Tibial artery (tissue), 4 donors: ENCODE results near the gene PSTPIP2.

Source experiments
- DNase-seq, 2 donors: peaks; one replicate each; pipeline ENCODE4 v3.0.0-alpha.2; 2019
- H3K27ac ChIP-seq, 2 donors: fragments of 200-600 bp; sonication (generic) in 1 of 2; 1 replicate in 1 of 2; 2 replicates in 1 of 2; pipeline ENCODE4 v1.5.1; 2018 to 2019; ENCODE audit warnings: mild to moderate bottlenecking in 1 of 2
- H3K27me3 ChIP-seq, 2 donors: fragments of 200-600 bp; sonication (generic) in 1 of 2; one replicate each; pipeline versions ENCODE4 v1.5.1 to v1.6.0; 2016 to 2019
- H3K36me3 ChIP-seq, 3 donors: fragments of 200-600 bp; sonication (generic) in 2 of 3; one replicate each; pipeline ENCODE4 v1.5.1; 2016 to 2019; ENCODE audit warnings: mild to moderate bottlenecking in 2 of 3
- H3K4me1 ChIP-seq, 4 donors: fragments of 200-600 bp; sonication (generic) in 2 of 4; 1 replicate in 3 of 4; 2 replicates in 1 of 4; pipeline ENCODE4 v1.5.1; 2016 to 2019
- H3K4me3 ChIP-seq, 2 donors: fragments of 200-600 bp; sonication (generic) in 1 of 2; 1 replicate in 1 of 2; 2 replicates in 1 of 2; pipeline ENCODE4 v1.5.1; 2018 to 2019; ENCODE audit warnings: mild to moderate bottlenecking in 2 of 2
- H3K9me3 ChIP-seq, 3 donors: fragments of 200-600 bp; sonication (generic) in 1 of 3; one replicate each; pipeline ENCODE4 v1.5.1; 2016 to 2019
- CTCF ChIP-seq, 2 experiments: fragments of 200-600 bp in 1 of 2; fragments of 450-650 bp in 1 of 2; IDR thresholded peaks; one replicate each; pipeline ENCODE4 v1.5.1; 2017 to 2019; ENCODE audit warnings: antibody characterized with exemption in 2 of 2, mild to moderate bottlenecking in 1 of 2, moderate library complexity in 1 of 2
- intact Hi-C: fragments of 100-400 bp; cut with DNase I; formaldehyde crosslinking; loops from one replicate; pipeline ENCODE4 v1.15.0; 2023; ENCODE audit warnings: low total_unique reads

Gene PSTPIP2

GRCh38 chr18:46068763-46069162, 3.3 kb downstream of the PSTPIP2 start:
- H3K9me3 ChIP-seq = no peaks in the 10 kb centered on the region
- no peak for DNase-seq
- H3K27ac ChIP-seq = no peak overlapping the region
- no peaks in the 10 kb centered on the region for H3K27me3 ChIP-seq
- peaks cover 0 to 33% (median 19%) of the 10 kb centered on the region in 4 donors for H3K4me1 ChIP-seq
- H3K36me3 ChIP-seq = no peaks in the 10 kb centered on the region
- no peak for TF ChIP-seq CTCF (IDR thresholded peaks at IDR 0.05)
- intact Hi-C loops = no loop called here
- H3K4me3 ChIP-seq = no peak overlapping the region

- intact Hi-C loops = no loop called here
- no peaks in the 10 kb centered on the region for H3K36me3 ChIP-seq
- peaks cover 0 to 22% (median 11%) of the 10 kb centered on the region in 4 donors for H3K4me1 ChIP-seq
- no peaks in the 10 kb centered on the region for H3K27me3 ChIP-seq
- H3K9me3 ChIP-seq = no peaks in the 10 kb centered on the region
- DNase-seq = no peak
- H3K4me3 ChIP-seq = no peak overlapping the region
- no peak overlapping the region for H3K27ac ChIP-seq
- TF ChIP-seq CTCF (IDR thresholded peaks at IDR 0.05) = no peak
Measured at GRCh38 chr18:46067438-46068007, 4.5 kb downstream of the PSTPIP2 start.

- Histone ChIP-seq H3K4me3 (no peak overlapping the region), H3K27me3 (no peaks in the 10 kb centered on the region), H3K4me1 (no peaks in the 10 kb centered on the region), H3K9me3 (no peaks in the 10 kb centered on the region), H3K36me3 (no peaks in the 10 kb centered on the region), H3K27ac (no peak overlapping the region)
- no peak for TF ChIP-seq CTCF (IDR thresholded peaks at IDR 0.05)
- intact Hi-C loops = no loop called here
- no peak for DNase-seq
Measured at GRCh38 chr18:46062781-46063180, 9.3 kb downstream of the PSTPIP2 start.

- Histone ChIP-seq H3K27ac (no peak overlapping the region), H3K36me3 (no peaks in the 10 kb centered on the region), H3K4me3 (no peak overlapping the region), H3K27me3 (no peaks in the 10 kb centered on the region), H3K9me3 (no peaks in the 10 kb centered on the region), H3K4me1 (no peaks in the 10 kb centered on the region)
- intact Hi-C loops = no loop called here
- no peak for TF ChIP-seq CTCF (IDR thresholded peaks at IDR 0.05)
- DNase-seq = no peak
Measured at GRCh38 chr18:46061796-46062195, 10.3 kb downstream of the PSTPIP2 start.

GRCh38 chr18:46061387-46061786, 10.7 kb downstream of the PSTPIP2 start:
- Histone ChIP-seq H3K36me3 (no peaks in the 10 kb centered on the region), H3K27ac (no peak overlapping the region), H3K4me1 (no peaks in the 10 kb centered on the region), H3K4me3 (no peak overlapping the region), H3K9me3 (no peaks in the 10 kb centered on the region), H3K27me3 (no peaks in the 10 kb centered on the region)
- TF ChIP-seq CTCF (IDR thresholded peaks at IDR 0.05) = no peak
- intact Hi-C loops = no loop called here
- DNase-seq = no peak

- no peaks in the 10 kb centered on the region for H3K9me3 ChIP-seq
- TF ChIP-seq CTCF (IDR thresholded peaks at IDR 0.05) = no peak
- H3K27ac ChIP-seq = no peak overlapping the region
- no peak overlapping the region for H3K4me3 ChIP-seq
- intact Hi-C loops = no loop called here
- no peaks in the 10 kb centered on the region for H3K27me3 ChIP-seq
- H3K36me3 ChIP-seq = no peaks in the 10 kb centered on the region
- no peak for DNase-seq
- no peaks in the 10 kb centered on the region for H3K4me1 ChIP-seq
Measured at GRCh38 chr18:46060359-46060841, 11.7 kb downstream of the PSTPIP2 start.
